ENCODE measurements around the gene HSBP1.

Gene HSBP1

DNA sequence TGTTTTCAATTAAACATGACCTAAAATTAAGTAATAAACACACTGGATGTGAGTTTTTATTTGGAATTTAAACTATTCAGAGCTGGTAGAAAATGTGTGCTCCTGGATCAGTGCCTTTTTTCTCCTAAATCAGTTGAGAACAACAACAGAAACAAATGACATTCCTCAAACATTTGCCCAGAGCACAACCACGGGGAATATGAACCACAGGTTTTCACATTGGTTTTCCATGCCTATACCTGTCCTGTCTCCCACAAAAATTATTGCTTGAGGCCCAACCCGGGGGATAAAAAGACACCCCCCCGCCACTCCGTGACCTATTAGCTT, 6.8 kb downstream of the HSBP1 start:
- Histone ChIP-seq H3K27me3 (ENCODE audit: control insufficient read depth in 1 of 2, insufficient read depth in 2 of 2, low read length in 2 of 2) (no peaks in the 10 kb centered on the region), H3K4me3 (ENCODE audit: low read depth in 1 of 2, low read length in 2 of 2) (no peak overlapping the region), H3K4me1 (ENCODE audit: control insufficient read depth in 1 of 2, insufficient read depth in 2 of 2, low read length in 2 of 2) (peaks cover 17 to 27% of the 10 kb centered on the region in 2 donors), H3K9ac (ENCODE audit: low read depth in 1 of 2, low read length in 2 of 2) (no peak overlapping the region), H3K27ac (ENCODE audit: low read depth, low read length) (no peak overlapping the region), H3K36me3 (ENCODE audit: control insufficient read depth in 1 of 2, insufficient read depth in 2 of 2, low read length in 2 of 2) (peaks cover 8 to 28% of the 10 kb centered on the region in 2 donors), H3K9me3 (ENCODE audit: control insufficient read depth in 1 of 2, low read length in 2 of 2) (no peaks in the 10 kb centered on the region)

DNA sequence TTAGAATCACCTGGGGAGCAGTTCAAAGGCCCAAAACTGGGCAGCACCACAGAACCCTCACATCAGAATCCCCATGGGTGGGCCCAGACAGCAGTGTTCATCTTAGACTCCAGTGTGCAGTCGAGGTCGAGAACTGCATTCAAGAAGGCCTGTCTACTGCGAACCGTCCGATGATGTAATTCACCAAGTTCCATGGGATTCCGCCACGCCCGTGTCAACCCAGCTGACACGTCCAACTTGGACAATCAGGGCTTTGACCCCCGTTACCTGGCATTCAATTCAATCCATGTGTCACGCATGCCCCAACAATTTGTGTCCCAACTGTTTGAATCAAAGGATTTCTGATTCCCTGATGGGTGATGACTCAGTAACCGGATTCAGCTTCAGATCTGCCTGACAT, 9.2 kb downstream of the HSBP1 start:
- Histone ChIP-seq H3K4me3 (ENCODE audit: low read depth in 1 of 2, low read length in 2 of 2) (no peak overlapping the region), H3K27ac (ENCODE audit: low read depth, low read length) (no peak overlapping the region), H3K27me3 (ENCODE audit: control insufficient read depth in 1 of 2, insufficient read depth in 2 of 2, low read length in 2 of 2) (no peaks in the 10 kb centered on the region), H3K4me1 (ENCODE audit: control insufficient read depth in 1 of 2, insufficient read depth in 2 of 2, low read length in 2 of 2) (peaks cover 7 to 13% of the 10 kb centered on the region in 2 donors), H3K9ac (ENCODE audit: low read depth in 1 of 2, low read length in 2 of 2) (no peak overlapping the region), H3K36me3 (ENCODE audit: control insufficient read depth in 1 of 2, insufficient read depth in 2 of 2, low read length in 2 of 2) (peaks cover 3 to 11% of the 10 kb centered on the region in 2 donors), H3K9me3 (ENCODE audit: control insufficient read depth in 1 of 2, low read length in 2 of 2) (no peaks in the 10 kb centered on the region)

DNA sequence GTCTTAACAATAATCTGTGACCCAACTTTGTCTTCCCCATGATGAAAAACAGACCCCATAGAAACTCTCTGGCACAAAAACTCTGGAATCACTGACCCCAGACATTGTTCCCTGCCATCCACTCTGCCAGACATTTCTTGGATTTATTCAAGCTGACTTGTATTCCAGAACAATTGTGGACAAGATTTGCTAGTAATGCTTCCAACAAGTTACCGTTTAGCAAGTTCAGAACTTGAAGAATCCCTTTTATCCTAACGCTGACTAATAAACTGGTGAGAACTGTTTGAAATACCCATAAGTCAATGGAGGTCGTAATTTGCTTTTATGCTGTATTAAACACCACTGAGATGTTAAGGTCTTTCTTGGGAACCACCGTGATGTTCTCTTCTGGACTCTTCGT, 10.5 kb downstream of the HSBP1 start:
- Histone ChIP-seq H3K4me3 (ENCODE audit: low read depth in 1 of 2, low read length in 2 of 2) (no peak overlapping the region), H3K9ac (ENCODE audit: low read depth in 1 of 2, low read length in 2 of 2) (no peak overlapping the region), H3K27ac (ENCODE audit: low read depth, low read length) (no peak overlapping the region), H3K27me3 (ENCODE audit: control insufficient read depth in 1 of 2, insufficient read depth in 2 of 2, low read length in 2 of 2) (no peaks in the 10 kb centered on the region), H3K36me3 (ENCODE audit: control insufficient read depth in 1 of 2, insufficient read depth in 2 of 2, low read length in 2 of 2) (no peaks in the 10 kb centered on the region), H3K4me1 (ENCODE audit: control insufficient read depth in 1 of 2, insufficient read depth in 2 of 2, low read length in 2 of 2) (peaks cover 7 to 11% of the 10 kb centered on the region in 2 donors), H3K9me3 (ENCODE audit: control insufficient read depth in 1 of 2, low read length in 2 of 2) (no peaks in the 10 kb centered on the region)

- Histone ChIP-seq H3K36me3 (ENCODE audit: control insufficient read depth in 1 of 2, insufficient read depth in 2 of 2, low read length in 2 of 2) (no peaks in the 10 kb centered on the region), H3K9ac (ENCODE audit: low read depth in 1 of 2, low read length in 2 of 2) (no peak overlapping the region), H3K4me1 (ENCODE audit: control insufficient read depth in 1 of 2, insufficient read depth in 2 of 2, low read length in 2 of 2) (peaks cover under 1% of the 10 kb centered on the region in 2 donors), H3K27me3 (ENCODE audit: control insufficient read depth in 1 of 2, insufficient read depth in 2 of 2, low read length in 2 of 2) (no peaks in the 10 kb centered on the region), H3K4me3 (ENCODE audit: low read depth in 1 of 2, low read length in 2 of 2) (no peak overlapping the region), H3K27ac (ENCODE audit: low read depth, low read length) (no peak overlapping the region), H3K9me3 (ENCODE audit: control insufficient read depth in 1 of 2, low read length in 2 of 2) (no peaks in the 10 kb centered on the region)
Measured at GRCh38 chr16:83819361-83819760, 11.6 kb downstream of the HSBP1 start.

DNA sequence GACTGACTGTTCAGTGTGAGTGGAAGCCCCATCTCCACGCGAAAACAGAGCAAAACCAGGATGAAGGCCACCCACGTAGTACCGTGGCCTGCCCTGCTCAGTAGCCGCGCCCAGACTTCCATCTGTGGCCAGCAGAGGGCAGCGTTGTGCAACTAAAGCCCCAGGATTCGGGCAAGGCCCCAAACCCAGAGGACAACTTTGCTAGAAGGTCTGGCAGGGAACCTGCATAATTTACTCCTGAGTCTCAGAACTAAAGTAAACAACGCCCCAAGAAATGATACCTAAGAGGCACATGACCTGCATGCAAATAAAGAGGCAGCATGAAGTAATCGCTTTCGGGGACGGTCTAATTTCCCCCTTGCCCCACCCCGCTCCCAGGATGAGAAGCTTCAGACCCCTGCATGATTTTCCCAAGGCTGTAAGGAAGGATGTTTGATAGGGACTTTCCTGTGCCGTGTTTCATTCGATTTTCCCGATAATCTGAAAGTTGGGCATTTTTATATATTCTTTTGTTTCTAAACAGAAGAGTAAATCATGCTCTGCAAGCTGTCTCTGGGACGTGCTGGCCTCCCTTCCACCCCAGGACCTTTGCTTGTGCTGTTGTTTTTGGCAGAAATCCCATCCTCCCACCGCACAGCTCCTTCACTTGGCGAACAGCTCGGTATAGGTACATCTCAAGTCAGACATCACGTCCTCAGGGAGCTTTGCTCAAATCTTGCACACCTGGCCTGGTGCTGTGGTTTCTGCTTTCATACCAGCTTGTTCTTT, 18.6 kb downstream of the HSBP1 start:
- H3K9me3 ChIP-seq (ENCODE audit: control insufficient read depth in 1 of 2, low read length in 2 of 2), result no peaks in the 10 kb centered on the region
- H3K36me3 ChIP-seq (ENCODE audit: control insufficient read depth in 1 of 2, insufficient read depth in 2 of 2, low read length in 2 of 2), result no peaks in the 10 kb centered on the region
- peaks cover 0 to 5% of the 10 kb centered on the region in 2 donors for H3K4me1 ChIP-seq (ENCODE audit: control insufficient read depth in 1 of 2, insufficient read depth in 2 of 2, low read length in 2 of 2)
- H3K27me3 ChIP-seq (ENCODE audit: control insufficient read depth in 1 of 2, insufficient read depth in 2 of 2, low read length in 2 of 2), result no peaks in the 10 kb centered on the region
- H3K4me3 ChIP-seq (ENCODE audit: low read depth in 1 of 2, low read length in 2 of 2), result no peak overlapping the region
- H3K9ac ChIP-seq (ENCODE audit: low read depth in 1 of 2, low read length in 2 of 2), result no peak overlapping the region
- no peak overlapping the region for H3K27ac ChIP-seq (ENCODE audit: low read depth, low read length)

DNA sequence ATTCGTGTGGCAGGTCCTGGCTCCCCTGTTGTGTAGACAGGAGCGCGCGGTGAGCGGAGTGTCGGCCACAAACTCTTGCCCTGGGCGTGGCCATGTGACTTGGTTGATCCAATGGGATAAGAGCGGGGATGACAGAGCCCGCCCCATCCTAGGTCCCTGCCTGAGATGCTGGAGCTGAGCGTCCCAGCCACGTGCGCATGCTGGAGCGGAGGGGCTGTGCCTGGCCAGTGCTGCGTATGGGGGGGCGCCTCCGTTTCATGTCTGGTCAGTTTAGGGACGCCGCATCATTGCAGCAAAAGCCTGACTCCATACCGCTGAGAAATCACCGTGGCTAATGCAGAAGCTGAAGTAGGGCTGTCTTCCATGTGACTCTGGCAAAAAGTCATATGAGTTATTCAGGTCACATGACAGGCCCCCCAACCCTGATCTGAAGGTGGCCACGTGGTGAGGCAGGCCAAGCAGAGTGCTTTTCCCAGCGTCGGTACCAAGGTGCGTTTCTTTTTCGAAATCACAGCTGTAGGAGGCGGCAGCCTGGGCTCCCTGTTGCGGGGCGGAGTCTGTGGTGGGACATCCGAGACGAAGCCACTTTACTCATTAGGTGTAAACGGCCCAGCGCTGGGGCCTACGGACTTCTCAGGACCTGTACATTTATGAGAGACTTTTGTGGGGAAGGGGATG, 22.5 kb downstream of the HSBP1 start:
- Histone ChIP-seq H3K9me3 (ENCODE audit: control insufficient read depth in 1 of 2, low read length in 2 of 2) (no peaks in the 10 kb centered on the region), H3K9ac (ENCODE audit: low read depth in 1 of 2, low read length in 2 of 2) (no peak overlapping the region), H3K4me1 (ENCODE audit: control insufficient read depth in 1 of 2, insufficient read depth in 2 of 2, low read length in 2 of 2) (peaks cover 0 to 5% of the 10 kb centered on the region in 2 donors), H3K36me3 (ENCODE audit: control insufficient read depth in 1 of 2, insufficient read depth in 2 of 2, low read length in 2 of 2) (no peaks in the 10 kb centered on the region), H3K4me3 (ENCODE audit: low read depth in 1 of 2, low read length in 2 of 2) (no peak overlapping the region), H3K27me3 (ENCODE audit: control insufficient read depth in 1 of 2, insufficient read depth in 2 of 2, low read length in 2 of 2) (no peaks in the 10 kb centered on the region), H3K27ac (ENCODE audit: low read depth, low read length) (no peak overlapping the region)

GRCh38 chr16:83830769-83831455, 23.1 kb downstream of the HSBP1 start:
- Histone ChIP-seq H3K9ac (ENCODE audit: low read depth in 1 of 2, low read length in 2 of 2) (no peak overlapping the region), H3K9me3 (ENCODE audit: control insufficient read depth in 1 of 2, low read length in 2 of 2) (no peaks in the 10 kb centered on the region), H3K4me1 (ENCODE audit: control insufficient read depth in 1 of 2, insufficient read depth in 2 of 2, low read length in 2 of 2) (peaks cover 0 to 5% of the 10 kb centered on the region in 2 donors), H3K36me3 (ENCODE audit: control insufficient read depth in 1 of 2, insufficient read depth in 2 of 2, low read length in 2 of 2) (no peaks in the 10 kb centered on the region), H3K27ac (ENCODE audit: low read depth, low read length) (no peak overlapping the region), H3K27me3 (ENCODE audit: control insufficient read depth in 1 of 2, insufficient read depth in 2 of 2, low read length in 2 of 2) (no peaks in the 10 kb centered on the region), H3K4me3 (ENCODE audit: low read depth in 1 of 2, low read length in 2 of 2) (no peak overlapping the region)

DNA sequence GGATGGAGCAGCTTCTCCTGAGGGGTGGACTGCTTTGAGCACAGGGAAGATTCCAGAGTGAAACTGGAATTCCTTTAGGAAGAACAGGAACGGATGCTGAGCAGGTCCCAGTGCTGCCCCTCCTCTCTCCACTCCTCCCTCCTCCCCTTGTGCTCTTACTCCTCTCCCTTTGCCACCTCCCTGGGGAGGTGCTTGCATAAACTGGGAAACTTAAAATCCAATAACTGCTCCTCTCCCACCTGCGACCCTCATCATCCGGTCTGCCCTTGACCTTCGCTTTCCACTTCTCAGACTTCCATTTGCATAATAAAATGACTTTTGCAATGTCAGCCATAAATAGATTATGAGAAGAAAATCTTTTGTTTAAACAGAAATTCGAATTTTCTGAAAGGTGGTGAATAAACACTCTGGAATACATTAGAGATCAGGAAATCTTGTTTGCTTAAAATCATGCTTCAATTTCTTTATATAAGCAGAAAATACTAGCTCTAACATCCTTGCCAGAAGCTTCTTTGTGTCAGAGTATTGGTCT, 23.7 kb downstream of the HSBP1 start:
- H3K27ac ChIP-seq (ENCODE audit: low read depth, low read length), result no peak overlapping the region
- no peak overlapping the region for H3K9ac ChIP-seq (ENCODE audit: low read depth in 1 of 2, low read length in 2 of 2)
- H3K9me3 ChIP-seq (ENCODE audit: control insufficient read depth in 1 of 2, low read length in 2 of 2), result no peaks in the 10 kb centered on the region
- H3K27me3 ChIP-seq (ENCODE audit: control insufficient read depth in 1 of 2, insufficient read depth in 2 of 2, low read length in 2 of 2), result no peaks in the 10 kb centered on the region
- no peaks in the 10 kb centered on the region for H3K4me1 ChIP-seq (ENCODE audit: control insufficient read depth in 1 of 2, insufficient read depth in 2 of 2, low read length in 2 of 2)
- H3K4me3 ChIP-seq (ENCODE audit: low read depth in 1 of 2, low read length in 2 of 2), result no peak overlapping the region
- H3K36me3 ChIP-seq (ENCODE audit: control insufficient read depth in 1 of 2, insufficient read depth in 2 of 2, low read length in 2 of 2), result no peaks in the 10 kb centered on the region

DNA sequence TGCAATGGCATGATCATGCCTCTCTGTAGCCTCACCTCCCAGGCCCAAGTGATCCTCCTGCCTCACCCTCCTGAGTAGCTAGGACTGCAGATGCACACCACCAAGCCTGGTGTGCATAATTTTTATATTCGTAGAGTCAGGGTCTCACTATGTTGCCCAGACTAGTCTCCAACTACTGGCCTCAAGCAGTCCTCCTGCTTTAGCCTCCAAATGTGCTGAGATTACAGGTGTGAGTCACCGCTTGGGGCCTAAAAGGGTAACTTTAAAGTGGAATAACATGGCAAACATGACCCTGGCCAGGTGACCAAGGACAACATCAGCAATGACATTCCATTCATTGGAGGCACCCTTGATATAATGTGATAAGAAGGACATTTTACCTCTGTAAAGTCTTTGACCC, 26.1 kb downstream of the HSBP1 start:
- Histone ChIP-seq H3K4me1 (ENCODE audit: control insufficient read depth in 1 of 2, insufficient read depth in 2 of 2, low read length in 2 of 2) (no peaks in the 10 kb centered on the region), H3K4me3 (ENCODE audit: low read depth in 1 of 2, low read length in 2 of 2) (no peak overlapping the region)

More for the DNA sequence above, 26.1 kb downstream of the HSBP1 start:
- Histone ChIP-seq H3K36me3 (ENCODE audit: control insufficient read depth in 1 of 2, insufficient read depth in 2 of 2, low read length in 2 of 2) (no peaks in the 10 kb centered on the region), H3K27ac (ENCODE audit: low read depth, low read length) (no peak overlapping the region), H3K9me3 (ENCODE audit: control insufficient read depth in 1 of 2, low read length in 2 of 2) (no peaks in the 10 kb centered on the region), H3K27me3 (ENCODE audit: control insufficient read depth in 1 of 2, insufficient read depth in 2 of 2, low read length in 2 of 2) (no peaks in the 10 kb centered on the region), H3K9ac (ENCODE audit: low read depth in 1 of 2, low read length in 2 of 2) (no peak overlapping the region)
